ENCODE data around the gene KIAA1191. TPM values are rescaled to one million over a fixed set of nuclear protein-coding genes. Genes with fewer than 3 reads are reported as not detected.

KIAA1191 gene
- total and polyA plus RNA-seq, 2 of the 8 experiments (the other 6 are each of a cell fraction or from before 2014, with no cell fraction given) = 86.4 to 88.0 TPM

DNA sequence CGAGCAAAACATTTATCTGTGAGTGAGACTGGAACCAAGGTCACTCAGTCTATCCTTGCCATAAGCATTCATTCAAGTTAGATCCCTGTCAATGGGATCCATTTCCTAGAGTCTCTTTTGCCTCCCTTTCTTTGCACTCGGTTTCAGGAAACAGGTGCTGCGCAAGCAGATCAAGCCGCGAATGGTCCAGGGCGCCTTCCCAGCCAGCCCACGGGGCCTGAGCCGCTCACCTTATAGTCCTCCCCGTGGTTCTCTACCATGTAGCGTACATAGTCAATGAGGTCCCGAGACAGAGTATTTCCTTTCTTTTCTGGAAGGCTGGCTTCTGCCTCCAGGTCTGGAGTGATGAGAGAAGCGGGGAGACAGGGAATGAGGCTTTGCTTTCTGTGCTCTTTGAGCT lies 23.4 kb upstream of the KIAA1191 start:
- no peak for FAIRE-seq
- peaks cover 7% of the 10 kb centered on the region; the same call in 1 of the 2 replicates for H3K79me1 ChIP-seq (ENCODE audit: low read depth, low read length)
- peaks cover 6 to 8% of the 10 kb centered on the region in 2 experiments for H4K20me1 ChIP-seq (replicated peaks in 1 of 2; ENCODE audit: control insufficient read depth in 1 of 2, insufficient read depth in 2 of 2, low read length in 2 of 2)
- H2BK12ac ChIP-seq (ENCODE audit: low read depth, low read length) = no peak overlapping the region
- no peak overlapping the region for H3K4ac ChIP-seq (replicated peaks; ENCODE audit: insufficient read length, low read depth, low read length)
- no peak overlapping the region for H3K27ac ChIP-seq (ENCODE audit: low read depth, low read length)
- ChIA-PET CTCF (ENCODE audit: partially characterized antibody) (interaction anchor here (0.6 kb wide), 1 partner anchor 503 kb away, joined by 3 read pairs; no protein-coding TSS in a partner anchor), POLR2A (ENCODE audit: partially characterized antibody) (interaction anchor here (1.7 to 9.4 kb wide), 3 partner anchors 12 to 23 kb away, joined by 7 to 93 read pairs (median 11); partner anchors contain the start of genes ARL10 and KIAA1191)
- TF ChIP-seq CTBP2 (IDR thresholded peaks at IDR 0.05; ENCODE audit: borderline replicate concordance, insufficient read depth, insufficient read length, low read length) (no peak), HDAC6 (IDR thresholded peaks at IDR 0.05; ENCODE audit: low read depth, low read length) (no peak), CBX8 (IDR thresholded peaks at IDR 0.05; ENCODE audit: borderline replicate concordance, low read depth, low read length) (no peak), CREB1 (IDR thresholded peaks at IDR 0.05) (no peak), BRCA1 (IDR thresholded peaks at IDR 0.05; ENCODE audit: low read depth, low read length) (no peak)
- TF ChIP-seq, protein P1, sequence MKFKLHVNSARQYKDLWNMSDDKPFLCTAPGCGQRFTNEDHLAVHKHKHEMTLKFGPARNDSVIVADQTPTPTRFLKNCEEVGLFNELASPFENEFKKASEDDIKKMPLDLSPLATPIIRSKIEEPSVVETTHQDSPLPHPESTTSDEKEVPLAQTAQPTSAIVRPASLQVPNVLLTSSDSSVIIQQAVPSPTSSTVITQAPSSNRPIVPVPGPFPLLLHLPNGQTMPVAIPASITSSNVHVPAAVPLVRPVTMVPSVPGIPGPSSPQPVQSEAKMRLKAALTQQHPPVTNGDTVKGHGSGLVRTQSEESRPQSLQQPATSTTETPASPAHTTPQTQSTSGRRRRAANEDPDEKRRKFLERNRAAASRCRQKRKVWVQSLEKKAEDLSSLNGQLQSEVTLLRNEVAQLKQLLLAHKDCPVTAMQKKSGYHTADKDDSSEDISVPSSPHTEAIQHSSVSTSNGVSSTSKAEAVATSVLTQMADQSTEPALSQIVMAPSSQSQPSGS (IDR thresholded peaks at IDR 0.05; ENCODE audit: low read length) = no peak
- no peak overlapping the region for H3K4me2 ChIP-seq (ENCODE audit: insufficient read depth in 1 of 2, low read depth in 2 of 2, low read length in 2 of 2)
- no peak overlapping the region for H4K5ac ChIP-seq (ENCODE audit: insufficient read length, low read depth, low read length)
- H3K23ac ChIP-seq (ENCODE audit: insufficient read length) = no peak overlapping the region
- peaks cover 0 to 5% (median 1%) of the 10 kb centered on the region in 4 experiments; a peak in 2 of 7 replicates for H3K4me1 ChIP-seq (replicated peaks in 1 of 4; ENCODE audit: control insufficient read depth in 3 of 4, insufficient read depth in 4 of 4, low read length in 3 of 4)
- no peak overlapping the region for H2BK120ac ChIP-seq (replicated peaks; ENCODE audit: low read depth, low read length)
- H2BK15ac ChIP-seq (ENCODE audit: low read length) = no peak overlapping the region
- H3K56ac ChIP-seq (replicated peaks; ENCODE audit: insufficient read length, low read depth, low read length) = no peak overlapping the region
- no peak overlapping the region for H2BK5ac ChIP-seq (ENCODE audit: low read depth, low read length)
- H3K23me2 ChIP-seq (ENCODE audit: low read depth, low read length) = peaks cover 9% of the 10 kb centered on the region; the same call in 1 of the 2 replicates
- H4K8ac ChIP-seq (ENCODE audit: extremely low read depth, insufficient read depth, low read length) = no peak overlapping the region
- no peak overlapping the region for H3K9ac ChIP-seq (replicated peaks in 1 of 4; ENCODE audit: extremely low read depth in 1 of 4, low read depth in 3 of 4, low read length in 3 of 4)
- H3K14ac ChIP-seq (ENCODE audit: insufficient read length) = no peak overlapping the region
- H2AK5ac ChIP-seq (ENCODE audit: low read depth, low read length) = no peak overlapping the region
- WGBS, 2 experiments (ENCODE audit: extremely low coverage in 1 of 2, insufficient coverage in 1 of 2, insufficient read length in 1 of 2, insufficient replicate concordance in 2 of 2, low coverage in 1 of 2, low lambda C conversion rate in 2 of 2, missing lambda C conversion rate in 1 of 2) = 92% methylated on average over 12 of the region's 12 CpGs; no CpG with 5 or more reads in 1 of the 2 experiments
- H3K27me3 ChIP-seq (replicated peaks in 1 of 4; ENCODE audit: control insufficient read depth in 3 of 4, extremely low read depth in 1 of 4, insufficient read depth in 3 of 4, low read length in 3 of 4) = no peaks in the 10 kb centered on the region
- no peak overlapping the region for H3K4me3 ChIP-seq (ENCODE audit: extremely low read depth in 1 of 4, insufficient read depth in 2 of 4, low read depth in 3 of 4, low read length in 4 of 4)
- DNase-seq (ENCODE audit: low read depth in 1 of 2, low spot score in 2 of 2) = no peak
- no peak overlapping the region for H2AFZ ChIP-seq (ENCODE audit: low read length)
- H3K79me2 ChIP-seq (ENCODE audit: control insufficient read depth in 1 of 2, insufficient read depth in 2 of 2, low read length in 2 of 2) = peaks cover 0 to 29% of the 10 kb centered on the region in 2 experiments
- peaks cover 26 to 52% (median 33%) of the 10 kb centered on the region in 4 experiments for H3K36me3 ChIP-seq (ENCODE audit: control insufficient read depth in 2 of 4, insufficient read depth in 4 of 4, low read length in 3 of 4)
- no peaks in the 10 kb centered on the region for H3K9me3 ChIP-seq (ENCODE audit: insufficient read depth in 2 of 2, low read depth in 1 of 2, low read length in 1 of 2)
- no peak overlapping the region for H2BK20ac ChIP-seq (ENCODE audit: low read length)
- H4K91ac ChIP-seq (replicated peaks; ENCODE audit: insufficient read length, low read length) = no peak overlapping the region
- H3K18ac ChIP-seq (ENCODE audit: extremely low read depth, low read length) = no peak overlapping the region
